HG02885 (cell line): ENCODE measurements around the gene SPATA16.
"Not testable (repeated sequence)": the region's sequence is repeated elsewhere in the genome, so short reads cannot be mapped to it uniquely, and the experiment has no call there.

Experiments used
- ATAC-seq: cut with Tn5 transposase; IDR thresholded peaks from one replicate; pipeline ENCODE4 v1.9.1; 2021; ENCODE audit warnings: mild to moderate bottlenecking; ENCODE audit not compliant: unreplicated experiment, poor library complexity

SPATA16 gene

GRCh38 chr3:172960626-172961182, 180.3 kb downstream of the SPATA16 start:
- not testable (repeated sequence) for ATAC-seq

DNA sequence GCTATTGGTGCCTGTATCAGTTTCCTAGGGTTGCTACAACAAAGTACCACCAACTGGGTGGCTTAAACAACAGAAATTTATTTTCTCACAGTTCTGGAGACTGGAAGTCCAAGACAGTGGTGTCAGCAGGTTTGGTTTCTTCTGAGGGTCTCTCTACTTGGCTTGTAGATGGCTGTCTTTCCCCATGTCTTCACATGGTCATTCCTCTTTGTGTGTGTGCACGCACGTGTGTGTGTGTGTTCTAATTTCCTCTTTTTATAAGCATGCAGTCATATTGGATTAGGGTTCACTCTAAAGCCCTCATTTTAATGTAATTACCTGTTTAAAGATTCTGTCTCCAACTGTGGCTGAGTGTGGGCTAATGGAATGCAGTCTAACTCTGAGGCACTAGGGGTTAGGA, 182.5 kb downstream of the SPATA16 start:
- ATAC-seq = no peak

DNA sequence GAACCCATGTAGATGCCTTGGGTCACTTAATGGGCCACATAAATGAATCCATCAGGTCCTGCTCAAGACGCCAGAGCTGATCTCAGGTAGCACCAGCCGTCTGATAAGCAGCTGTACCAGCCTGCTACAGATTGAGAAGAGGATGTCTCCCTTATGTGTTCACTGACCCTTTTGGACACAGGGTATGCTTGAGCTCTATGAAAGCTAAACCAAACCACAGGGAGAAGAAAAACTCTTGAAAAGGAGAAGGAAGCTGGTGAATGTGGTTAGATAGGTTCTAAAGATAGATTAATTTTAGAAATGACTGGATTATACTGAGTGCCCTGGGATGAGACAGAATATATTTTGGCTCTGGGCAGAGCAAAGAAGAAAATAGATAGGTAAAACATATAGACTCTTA, 187.5 kb downstream of the SPATA16 start:
- no peak for ATAC-seq

GRCh38 chr3:172951511-172951910, 189.5 kb downstream of the SPATA16 start:
- ATAC-seq = no peak

DNA sequence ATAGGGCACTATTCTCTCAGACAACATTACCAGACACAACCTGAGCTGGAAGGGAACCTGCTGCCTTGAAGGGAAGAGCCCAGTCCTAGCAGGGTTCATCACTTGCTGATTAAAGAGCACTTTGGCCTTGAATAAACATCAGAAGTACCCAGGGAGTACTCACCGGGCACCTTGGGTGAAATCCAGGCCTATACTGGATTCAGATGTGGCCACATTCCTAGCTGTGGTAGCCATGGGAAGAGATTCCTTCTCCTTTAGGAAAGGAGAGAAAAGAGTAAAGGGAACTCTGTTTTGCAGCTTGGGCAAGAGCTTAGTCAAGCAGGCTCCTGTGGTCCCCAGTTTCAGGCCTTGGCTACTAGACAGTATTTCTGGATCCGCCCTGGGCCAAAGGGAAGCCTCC, 195.0 kb downstream of the SPATA16 start:
- ATAC-seq = no peak

DNA sequence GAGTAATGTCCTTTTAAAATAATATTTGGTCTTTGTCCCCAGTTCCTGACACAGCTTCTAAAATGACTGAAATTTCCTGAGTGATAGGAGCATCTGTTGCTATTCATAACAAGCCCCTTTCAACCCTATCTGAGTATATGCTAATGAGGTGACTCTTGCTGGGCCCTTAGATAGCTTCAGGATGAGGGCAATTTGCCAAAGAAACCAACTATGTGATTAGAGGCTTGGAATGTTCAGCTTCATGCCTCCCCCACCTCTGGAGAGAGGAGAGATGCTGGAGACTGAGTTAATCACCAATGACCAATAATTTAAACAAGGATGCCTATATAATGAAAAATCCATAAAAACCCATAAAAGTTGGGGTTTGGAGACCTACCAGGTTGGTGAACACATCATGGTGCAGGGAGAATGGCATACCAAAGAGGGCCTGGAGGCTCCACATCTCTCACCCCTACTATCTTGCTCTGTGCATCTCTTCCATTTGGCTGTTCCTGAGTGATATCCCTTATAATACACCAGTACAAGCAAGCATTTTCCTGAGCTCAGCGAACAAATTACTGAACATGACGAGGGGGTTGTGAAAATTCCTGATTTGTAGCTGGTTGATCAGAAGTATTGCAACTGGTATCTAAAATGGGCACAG, 201.3 kb downstream of the SPATA16 start:
- ATAC-seq = no peak

GRCh38 chr3:172938788-172939187, 202.2 kb downstream of the SPATA16 start:
- no peak for ATAC-seq

- no peak for ATAC-seq
Measured at GRCh38 chr3:172931746-172932285, 209.2 kb downstream of the SPATA16 start.

GRCh38 chr3:172929451-172929850, 211.6 kb downstream of the SPATA16 start:
- ATAC-seq = no peak

- no peak for ATAC-seq
Measured at GRCh38 chr3:172924546-172924945, 216.5 kb downstream of the SPATA16 start.

- ATAC-seq = no peak
Measured at GRCh38 chr3:172919297-172919683, 221.7 kb downstream of the SPATA16 start.

- ATAC-seq = no peak
Measured at GRCh38 chr3:172918568-172919296, 222.3 kb downstream of the SPATA16 start.

- ATAC-seq = no peak
Measured at GRCh38 chr3:172918165-172918564, 222.9 kb downstream of the SPATA16 start.

GRCh38 chr3:172915911-172916514, 225.0 kb downstream of the SPATA16 start:
- ATAC-seq = no peak

DNA sequence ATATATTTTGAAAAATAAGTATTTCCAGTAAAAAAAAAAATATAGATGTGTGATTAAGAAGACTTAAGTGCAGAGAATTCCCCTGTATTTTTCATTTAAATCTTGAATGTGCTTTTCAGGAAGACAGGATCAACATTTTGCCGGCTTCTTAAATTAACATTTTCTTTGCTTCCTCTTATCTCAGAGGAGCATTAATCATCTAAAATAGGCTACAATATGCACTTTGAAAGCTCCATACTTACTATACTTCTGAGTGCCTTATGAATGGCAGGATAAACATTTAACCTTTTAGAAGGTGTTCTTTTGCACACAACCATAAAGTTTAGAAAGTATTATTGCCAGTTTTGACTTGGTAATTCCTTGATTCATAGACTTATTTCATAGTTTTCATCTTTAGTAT, 226.2 kb downstream of the SPATA16 start:
- ATAC-seq = no peak

- no peak for ATAC-seq
Measured at GRCh38 chr3:172913911-172914655, 227.0 kb downstream of the SPATA16 start.

DNA sequence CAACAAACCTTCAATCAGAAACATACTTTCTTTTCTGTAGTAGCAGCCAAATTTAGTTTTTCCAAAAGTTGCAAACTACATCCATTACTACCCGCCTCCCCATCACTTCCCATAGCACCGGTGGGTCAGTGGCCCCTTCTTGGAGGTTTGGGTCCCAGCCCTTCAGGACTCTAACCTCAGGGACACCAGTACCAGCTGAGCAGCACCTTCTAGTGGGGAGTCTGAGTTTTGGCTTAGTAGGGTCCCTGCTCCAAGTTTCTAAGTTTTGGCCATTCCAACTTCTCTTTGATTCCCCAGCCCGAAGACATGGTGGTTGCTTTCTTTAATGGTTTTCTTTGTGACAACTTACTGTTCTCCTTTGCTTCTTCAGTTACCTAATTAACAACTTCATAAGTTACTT, 229.9 kb downstream of the SPATA16 start:
- ATAC-seq = no peak

DNA sequence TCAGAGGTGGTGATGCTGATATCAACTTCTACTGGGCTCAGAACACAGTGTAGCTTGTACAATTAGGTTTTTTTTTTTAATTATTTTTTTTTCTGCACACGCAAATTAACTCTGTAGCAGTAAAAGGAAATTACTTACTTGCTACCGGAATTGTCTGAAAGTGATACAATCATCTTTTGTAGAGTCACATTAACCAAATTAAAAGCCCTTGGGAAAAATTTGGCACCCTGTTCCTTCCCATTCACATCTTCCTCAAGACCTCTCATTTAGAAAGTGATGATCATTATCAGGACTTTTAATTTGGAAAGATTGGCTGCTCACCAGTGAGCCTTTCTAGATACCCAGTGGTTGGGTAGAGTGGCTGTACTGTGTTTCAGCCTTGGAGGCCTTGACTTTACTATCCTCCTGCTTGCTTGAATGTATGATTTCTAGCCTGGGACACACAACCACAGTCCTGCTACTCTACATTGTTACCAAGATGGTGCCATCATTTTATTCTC, 232.2 kb downstream of the SPATA16 start:
- ATAC-seq = no peak

GRCh38 chr3:172905451-172905850, 235.6 kb downstream of the SPATA16 start:
- no peak for ATAC-seq

DNA sequence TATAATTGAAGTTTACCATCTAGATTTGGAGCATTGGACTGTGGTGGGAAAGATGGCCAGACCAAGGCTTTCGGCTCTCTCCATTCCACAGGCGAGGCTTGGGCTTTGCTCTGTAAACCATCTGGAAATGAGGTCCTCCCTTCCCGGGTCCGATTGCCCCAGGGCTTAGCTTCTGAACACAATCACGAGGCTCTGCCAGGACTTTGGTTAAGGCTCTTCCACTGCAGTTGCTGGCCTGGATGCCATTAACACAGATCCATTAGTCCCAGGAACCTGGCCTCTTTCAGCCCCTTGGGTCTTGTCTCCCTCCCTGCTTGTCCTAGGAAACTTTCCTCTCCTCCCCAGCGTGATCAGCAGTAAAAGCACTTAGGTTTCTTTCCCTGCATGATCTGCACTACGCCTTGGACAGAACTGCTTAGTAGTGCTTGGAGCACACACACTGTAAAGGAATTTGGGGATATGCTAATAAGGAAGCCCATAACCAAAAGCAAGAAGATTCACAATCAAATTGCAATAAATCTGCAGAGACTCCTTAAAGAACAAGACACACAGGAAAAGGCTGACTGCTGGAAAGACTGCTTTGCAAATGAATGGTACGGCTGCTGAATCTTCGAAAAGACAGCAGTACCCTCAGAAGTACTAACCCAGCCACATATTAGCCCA, 236.2 kb downstream of the SPATA16 start:
- no peak for ATAC-seq
